ENCODE measurements around the gene GDF9.

GDF9 gene

GRCh38 chr5:132812781-132813598, 53.3 kb downstream of the GDF9 start, which contains the start of gene SOWAHA:
Gene SOWAHA (plus strand): TSS chr5:132813302. CDS start chr5:132813622, 320 bp downstream.
- Histone ChIP-seq H3K36me3 (no peaks in the 10 kb centered on the region), H3K27me3 (peaks cover 100% of the 10 kb centered on the region), H3K4me3 (ENCODE audit: low read depth in 1 of 2, low read length in 1 of 2) (no peak within 1 kb of the TSS), H3K9me3 (no peaks in the 10 kb centered on the region), H3K27ac (no peak within 1 kb of the TSS), H3K4me1 (ENCODE audit: control insufficient read depth in 1 of 2, insufficient read depth in 1 of 2, low read depth in 1 of 2, low read length in 1 of 2) (peaks cover 0 to 8% of the 10 kb centered on the region in 2 experiments)
- no peak for TF ChIP-seq CTCF (IDR thresholded peaks at IDR 0.05)

DNA sequence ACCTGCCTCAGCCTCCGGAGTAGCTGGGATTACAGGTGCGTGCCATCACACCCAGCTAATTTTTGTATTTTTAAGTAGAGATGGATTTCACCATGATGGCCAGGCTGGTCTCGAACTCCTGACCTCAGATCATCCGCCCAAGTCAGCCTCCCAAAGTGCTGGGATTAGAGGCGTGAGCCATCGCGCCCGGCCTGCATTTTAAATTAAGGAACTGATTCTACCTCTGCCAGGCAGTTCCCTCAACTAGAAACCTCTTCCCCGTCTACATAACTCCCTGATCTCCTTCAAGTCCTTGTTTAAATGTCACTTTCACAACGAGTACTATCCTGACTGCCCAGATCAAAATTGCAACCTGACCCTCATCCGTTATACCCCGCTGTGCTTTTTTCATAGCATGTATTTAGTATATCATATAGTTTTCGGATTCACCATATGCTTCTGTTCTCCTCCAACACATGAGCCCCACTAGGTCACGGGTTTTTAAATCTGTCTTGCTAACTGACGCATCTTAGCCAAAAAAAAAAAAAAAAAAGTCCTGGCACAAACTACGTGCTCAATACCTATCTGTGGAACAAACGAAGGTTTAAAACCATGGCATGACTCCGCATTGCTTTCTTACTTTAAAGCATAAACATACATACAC, 54.0 kb downstream of the GDF9 start:
- Histone ChIP-seq H3K4me1 (ENCODE audit: control insufficient read depth in 1 of 2, insufficient read depth in 1 of 2, low read depth in 1 of 2, low read length in 1 of 2) (peaks cover 0 to 8% of the 10 kb centered on the region in 2 experiments), H3K36me3 (no peaks in the 10 kb centered on the region), H3K27me3 (peaks cover 100% of the 10 kb centered on the region), H3K9me3 (no peaks in the 10 kb centered on the region), H3K4me3 (ENCODE audit: low read depth in 1 of 2, low read length in 1 of 2) (no peak overlapping the region), H3K27ac (no peak overlapping the region)
- TF ChIP-seq CTCF (IDR thresholded peaks at IDR 0.05) = no peak
